Astrocyte of the spinal cord (primary cell): ENCODE measurements around the gene SMCR8.

Source experiments
- DNase-seq: peaks from one replicate; pipeline ENCODE4 v3.0.0; 2011; ENCODE audit warnings: low read depth, low spot score
- H3K4me3 ChIP-seq: 2 replicates; pipeline ENCODE4 v1.5.1; 2011; ENCODE audit warnings: low read depth, mild to moderate bottlenecking, low read length, moderate library complexity
- in situ Hi-C: cut with HindIII; loops from 2 replicates; pipeline ENCODE4 v1.10.0; 2017; ENCODE audit warnings: low sequenced_read_pairs
- TF ChIP-seq, protein P1 (sequence below): IDR thresholded peaks from 2 replicates; pipeline ENCODE4 v1.5.1; 2012; ENCODE audit warnings: low read depth, mild to moderate bottlenecking, low read length, inconsistent platforms

SMCR8 gene

DNA sequence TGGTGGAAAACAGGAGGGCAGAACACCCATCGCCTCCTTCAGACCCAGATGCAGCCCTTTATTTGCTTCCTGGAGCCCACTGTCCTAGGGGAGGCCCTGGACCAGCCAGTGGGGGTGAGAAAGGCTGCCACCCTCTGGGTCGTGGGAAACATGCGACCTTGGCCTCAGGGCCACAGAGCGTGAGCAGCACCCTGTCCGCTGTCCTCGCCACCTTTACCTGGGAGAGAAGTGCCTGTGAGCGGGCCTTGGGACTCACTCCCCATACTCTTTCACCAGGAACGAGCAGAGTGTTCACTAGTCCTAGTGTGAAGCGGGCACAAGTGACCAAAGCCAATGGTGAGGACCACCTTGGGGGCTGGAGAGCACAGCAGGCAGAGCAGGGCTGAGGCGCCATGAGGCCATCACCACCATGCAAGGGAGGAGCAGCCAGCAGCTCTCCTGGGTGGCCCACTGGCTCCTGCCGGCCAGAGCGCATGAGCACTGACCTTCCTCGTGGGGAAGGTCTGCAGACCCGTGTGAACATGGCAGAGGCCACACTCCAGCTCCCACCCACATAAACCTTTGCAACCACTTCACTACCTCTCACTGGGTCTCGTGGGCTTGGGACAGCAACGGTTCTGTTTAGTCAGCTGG lies 8.5 kb downstream of the SMCR8 start:
- DNase-seq, result no peak
- no peak overlapping the region for H3K4me3 ChIP-seq
- in situ Hi-C loops, result no loop called here
- TF ChIP-seq, protein P1, sequence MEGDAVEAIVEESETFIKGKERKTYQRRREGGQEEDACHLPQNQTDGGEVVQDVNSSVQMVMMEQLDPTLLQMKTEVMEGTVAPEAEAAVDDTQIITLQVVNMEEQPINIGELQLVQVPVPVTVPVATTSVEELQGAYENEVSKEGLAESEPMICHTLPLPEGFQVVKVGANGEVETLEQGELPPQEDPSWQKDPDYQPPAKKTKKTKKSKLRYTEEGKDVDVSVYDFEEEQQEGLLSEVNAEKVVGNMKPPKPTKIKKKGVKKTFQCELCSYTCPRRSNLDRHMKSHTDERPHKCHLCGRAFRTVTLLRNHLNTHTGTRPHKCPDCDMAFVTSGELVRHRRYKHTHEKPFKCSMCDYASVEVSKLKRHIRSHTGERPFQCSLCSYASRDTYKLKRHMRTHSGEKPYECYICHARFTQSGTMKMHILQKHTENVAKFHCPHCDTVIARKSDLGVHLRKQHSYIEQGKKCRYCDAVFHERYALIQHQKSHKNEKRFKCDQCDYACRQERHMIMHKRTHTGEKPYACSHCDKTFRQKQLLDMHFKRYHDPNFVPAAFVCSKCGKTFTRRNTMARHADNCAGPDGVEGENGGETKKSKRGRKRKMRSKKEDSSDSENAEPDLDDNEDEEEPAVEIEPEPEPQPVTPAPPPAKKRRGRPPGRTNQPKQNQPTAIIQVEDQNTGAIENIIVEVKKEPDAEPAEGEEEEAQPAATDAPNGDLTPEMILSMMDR, result no peak

DNA sequence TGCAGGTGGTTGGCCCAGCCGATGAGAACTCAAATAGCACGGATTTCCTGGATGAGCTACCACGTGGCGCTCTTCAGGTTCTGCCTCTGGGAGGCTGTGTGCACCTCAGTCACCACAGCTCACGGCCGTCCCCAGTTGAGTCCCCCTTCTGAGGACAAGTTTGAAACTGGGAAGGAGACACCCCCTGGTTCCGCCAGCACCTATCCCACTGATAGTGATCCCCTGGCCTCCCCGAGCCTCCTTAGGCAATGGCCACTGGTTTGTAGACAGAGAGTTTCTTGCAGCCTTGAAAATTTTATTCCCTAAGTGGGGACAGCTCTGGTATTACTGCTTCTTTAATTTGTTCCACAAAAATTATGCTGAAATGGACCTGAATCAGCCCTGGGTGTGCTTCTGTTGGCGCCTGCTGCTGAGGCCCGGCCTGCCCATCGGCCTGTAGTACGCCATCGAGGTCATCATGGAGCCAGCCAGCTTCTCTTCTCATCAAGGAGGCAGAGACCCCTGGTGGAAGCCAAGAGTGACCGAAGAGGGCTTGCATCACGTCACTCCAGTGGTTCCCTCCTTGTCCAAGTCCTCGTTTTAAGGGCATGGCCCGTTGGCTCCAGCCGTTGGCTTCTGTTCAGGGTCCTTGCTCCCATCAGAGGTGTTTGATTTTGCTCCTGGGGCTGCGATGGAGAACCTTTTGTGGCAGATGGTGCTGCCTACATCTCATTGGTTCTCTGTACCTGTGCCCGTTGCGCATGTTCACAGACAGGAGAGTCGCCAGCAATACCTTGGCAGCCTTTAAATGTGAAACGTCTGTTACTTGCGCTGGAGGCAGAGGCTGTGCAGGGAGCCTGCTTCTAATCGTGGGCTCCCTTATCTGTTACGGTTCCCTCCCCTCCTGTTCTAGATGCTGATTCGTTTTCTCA lies 9.3 kb downstream of the SMCR8 start:
- in situ Hi-C loops, result no loop called here
- TF ChIP-seq, protein P1, result no peak
- no peak overlapping the region for H3K4me3 ChIP-seq
- no peak for DNase-seq

DNA sequence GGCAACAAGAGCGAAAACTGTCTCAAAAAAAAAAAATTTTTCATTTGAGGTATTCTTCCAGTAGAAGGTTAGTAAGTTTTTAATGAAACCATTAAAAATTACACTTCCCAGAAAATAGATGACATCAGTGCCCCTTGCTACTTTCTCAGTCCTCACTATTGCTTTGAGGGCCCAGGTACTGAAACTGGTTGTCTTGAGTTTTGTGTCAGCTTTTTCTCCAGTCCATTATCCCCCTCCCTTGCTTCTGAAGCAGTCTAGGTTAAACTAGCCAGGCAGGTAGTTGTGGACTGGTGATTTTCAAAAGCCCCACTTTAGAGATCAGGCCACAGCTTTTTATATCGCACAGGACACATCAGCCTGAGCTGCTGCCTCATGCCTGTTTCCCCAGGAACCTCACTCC lies 10.9 kb downstream of the SMCR8 start:
- H3K4me3 ChIP-seq, result no peak overlapping the region
- TF ChIP-seq, protein P1, result no peak
- in situ Hi-C loops, result no loop called here
- no peak for DNase-seq

DNA sequence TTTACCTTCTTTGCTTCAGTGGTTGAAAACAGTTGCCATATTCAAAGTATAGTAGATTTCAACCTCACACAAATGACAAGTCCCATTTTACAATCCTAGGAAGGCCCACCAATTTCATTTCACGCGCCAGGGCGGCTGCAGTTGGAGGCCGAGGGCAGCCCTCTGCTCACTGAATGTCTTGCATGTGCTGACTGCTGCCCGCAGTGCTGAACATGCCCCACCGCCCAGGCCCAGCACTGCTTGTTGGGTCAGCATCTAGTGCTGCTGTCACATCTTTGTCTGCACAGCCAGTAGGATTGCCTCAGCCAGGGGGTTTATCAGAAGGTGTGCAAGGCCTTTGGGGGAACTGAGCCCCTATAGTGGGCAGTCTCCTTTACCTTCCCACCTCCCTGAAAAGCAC lies 11.5 kb downstream of the SMCR8 start:
- TF ChIP-seq, protein P1, result no peak
- no peak for DNase-seq
- no peak overlapping the region for H3K4me3 ChIP-seq
- in situ Hi-C loops, result no loop called here

DNA sequence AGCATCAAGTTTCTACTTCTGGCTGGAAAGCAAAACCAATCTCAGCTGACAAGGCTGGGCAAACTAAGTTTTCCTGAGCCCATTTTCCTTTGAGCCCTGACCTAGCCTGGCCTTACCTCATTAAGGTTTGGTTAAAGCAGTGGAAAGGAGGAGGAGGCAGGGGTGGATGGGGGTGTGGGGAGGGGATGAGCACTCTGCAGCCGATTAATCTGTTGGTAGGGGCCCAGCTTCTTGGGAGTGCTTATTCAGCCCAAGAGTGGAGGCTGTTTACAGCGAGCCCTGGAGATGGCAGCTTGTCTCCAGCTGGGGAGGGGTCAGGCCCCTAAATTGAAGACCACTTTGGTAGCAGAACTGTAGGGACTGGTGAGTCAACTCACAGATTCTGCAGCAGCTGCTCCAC lies 12.0 kb downstream of the SMCR8 start:
- in situ Hi-C loops, result no loop called here
- DNase-seq, result no peak
- H3K4me3 ChIP-seq, result no peak overlapping the region
- TF ChIP-seq, protein P1, result no peak

DNA sequence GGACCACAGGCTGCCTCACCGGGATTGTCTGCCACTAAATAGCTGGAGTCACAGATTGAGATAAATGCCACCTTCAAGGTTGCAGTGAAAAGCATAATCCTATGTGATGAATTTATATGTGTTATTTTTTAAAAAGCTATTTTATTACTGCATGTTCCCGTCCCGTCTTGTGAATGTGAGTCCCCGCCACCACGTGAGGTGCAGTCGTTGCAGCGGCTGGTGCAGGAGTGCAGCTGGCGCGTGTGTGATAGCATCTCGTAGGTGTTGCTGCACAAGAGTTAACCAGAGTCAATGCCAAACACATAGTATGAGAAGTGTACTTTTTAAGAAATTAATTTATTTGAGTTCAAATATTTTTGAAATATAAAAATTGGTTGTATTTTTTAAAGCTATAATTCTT lies 12.5 kb downstream of the SMCR8 start:
- TF ChIP-seq, protein P1, result no peak
- DNase-seq, result no peak
- no peak overlapping the region for H3K4me3 ChIP-seq
- in situ Hi-C loops, result no loop called here
